ENCODE results near the gene CLDND1.

CLDND1 gene

DNA sequence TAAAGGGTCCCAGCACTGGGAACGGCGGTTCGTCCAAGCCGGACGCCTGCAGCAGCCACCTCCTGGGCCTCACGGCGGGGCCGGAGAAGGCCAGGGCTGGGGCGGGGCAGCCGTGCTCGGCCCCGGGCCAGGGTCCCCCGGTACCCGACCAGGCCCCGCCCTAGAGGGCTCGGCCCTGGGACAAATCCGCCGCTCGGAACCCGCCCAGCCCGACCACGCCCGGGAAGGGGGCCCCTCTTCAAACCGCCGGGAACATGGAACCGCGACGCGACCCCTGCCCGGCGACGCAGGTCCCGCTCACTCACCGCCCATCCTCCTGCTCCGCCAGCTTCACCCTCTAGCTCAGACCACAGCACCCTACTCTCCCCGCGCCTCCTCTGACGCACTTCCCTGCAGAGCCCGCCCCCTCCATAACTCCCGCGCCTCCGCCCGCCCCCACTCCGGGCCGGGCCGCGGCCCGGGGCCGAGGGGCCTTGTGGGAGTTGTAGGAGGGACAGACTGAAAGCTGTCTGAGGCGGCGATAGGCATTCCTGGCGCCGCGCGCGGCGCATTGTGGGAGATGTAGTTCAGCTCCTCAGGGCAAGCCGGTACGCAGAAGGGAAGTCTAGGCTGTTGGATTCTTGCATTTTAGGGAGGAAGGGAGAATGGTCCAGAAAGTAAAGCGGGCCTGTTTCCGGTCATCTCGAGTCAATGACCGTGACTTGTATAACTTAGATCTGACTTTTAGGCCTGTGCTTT lies at the start of gene CLDND1:
Gene CLDND1, minus strand, starts transcription at position 359 of the 738 bp plus-strand sequence. CDS start 1,478 bp downstream, outside the sequence.
- peak within 1 kb of the TSS; percentile 92 for H3K27ac ChIP-seq (ENCODE audit: low read depth, low read length)
- H3K4me1 ChIP-seq (ENCODE audit: control insufficient read depth in 1 of 2, insufficient read depth in 2 of 2, low read length in 2 of 2), result peaks cover 17 to 27% of the 10 kb centered on the region in 2 donors
- H3K9ac ChIP-seq (ENCODE audit: low read depth in 1 of 2, low read length in 2 of 2), result peak within 1 kb of the TSS; percentile 67 to 94
- peak within 1 kb of the TSS; percentile 76 to 98 for H3K4me3 ChIP-seq (ENCODE audit: low read depth in 1 of 2, low read length in 2 of 2)
- no peaks in the 10 kb centered on the region for H3K27me3 ChIP-seq (ENCODE audit: control insufficient read depth in 1 of 2, insufficient read depth in 2 of 2, low read length in 2 of 2)
- H3K36me3 ChIP-seq (ENCODE audit: control insufficient read depth in 1 of 2, insufficient read depth in 2 of 2, low read length in 2 of 2), result peaks cover 3 to 25% of the 10 kb centered on the region in 2 donors
- no peaks in the 10 kb centered on the region for H3K9me3 ChIP-seq (ENCODE audit: control insufficient read depth in 1 of 2, low read length in 2 of 2)

- no peak overlapping the region for H3K9ac ChIP-seq (ENCODE audit: low read depth in 1 of 2, low read length in 2 of 2)
- H3K4me3 ChIP-seq (ENCODE audit: low read depth in 1 of 2, low read length in 2 of 2), result no peak overlapping the region
- no peak overlapping the region for H3K27ac ChIP-seq (ENCODE audit: low read depth, low read length)
- no peaks in the 10 kb centered on the region for H3K4me1 ChIP-seq (ENCODE audit: control insufficient read depth in 1 of 2, insufficient read depth in 2 of 2, low read length in 2 of 2)
- H3K9me3 ChIP-seq (ENCODE audit: control insufficient read depth in 1 of 2, low read length in 2 of 2), result no peaks in the 10 kb centered on the region
- no peaks in the 10 kb centered on the region for H3K36me3 ChIP-seq (ENCODE audit: control insufficient read depth in 1 of 2, insufficient read depth in 2 of 2, low read length in 2 of 2)
- no peaks in the 10 kb centered on the region for H3K27me3 ChIP-seq (ENCODE audit: control insufficient read depth in 1 of 2, insufficient read depth in 2 of 2, low read length in 2 of 2)
Observed at GRCh38 chr3:98568402-98568801, 45.7 kb upstream of the CLDND1 start.

DNA sequence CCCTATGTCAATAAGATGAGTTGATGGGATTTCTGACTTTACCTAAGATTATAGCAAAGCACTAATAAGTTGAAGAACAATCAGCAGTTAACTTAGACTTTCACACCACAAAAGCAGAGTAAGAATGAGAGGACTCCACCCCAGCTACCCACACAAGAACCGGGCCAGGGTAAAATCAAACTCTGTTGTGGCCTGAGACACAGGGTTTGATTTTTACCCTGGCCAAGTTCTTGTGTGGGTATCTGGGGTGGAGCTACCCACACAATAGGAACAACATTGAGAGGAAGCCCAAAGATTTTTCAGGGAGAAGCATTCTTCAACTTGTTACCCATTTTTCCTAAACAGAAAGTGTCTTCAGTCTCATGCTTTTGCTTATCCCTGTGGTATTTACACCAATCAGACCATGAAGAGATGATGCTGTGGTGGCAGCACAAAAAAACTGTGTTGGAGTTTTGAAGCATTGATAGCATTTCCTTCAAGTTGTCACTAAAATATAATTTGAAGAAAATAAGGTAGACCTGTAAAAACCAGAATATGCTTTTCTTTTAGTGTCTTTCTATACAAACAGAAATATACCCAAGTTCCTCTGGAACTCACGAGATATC lies 45.1 kb upstream of the CLDND1 start:
- no peak overlapping the region for H3K4me3 ChIP-seq (ENCODE audit: low read depth in 1 of 2, low read length in 2 of 2)
- no peaks in the 10 kb centered on the region for H3K9me3 ChIP-seq (ENCODE audit: control insufficient read depth in 1 of 2, low read length in 2 of 2)
- H3K9ac ChIP-seq (ENCODE audit: low read depth in 1 of 2, low read length in 2 of 2), result no peak overlapping the region
- H3K4me1 ChIP-seq (ENCODE audit: control insufficient read depth in 1 of 2, insufficient read depth in 2 of 2, low read length in 2 of 2), result no peaks in the 10 kb centered on the region
- H3K27me3 ChIP-seq (ENCODE audit: control insufficient read depth in 1 of 2, insufficient read depth in 2 of 2, low read length in 2 of 2), result no peaks in the 10 kb centered on the region
- H3K27ac ChIP-seq (ENCODE audit: low read depth, low read length), result no peak overlapping the region
- no peaks in the 10 kb centered on the region for H3K36me3 ChIP-seq (ENCODE audit: control insufficient read depth in 1 of 2, insufficient read depth in 2 of 2, low read length in 2 of 2)

DNA sequence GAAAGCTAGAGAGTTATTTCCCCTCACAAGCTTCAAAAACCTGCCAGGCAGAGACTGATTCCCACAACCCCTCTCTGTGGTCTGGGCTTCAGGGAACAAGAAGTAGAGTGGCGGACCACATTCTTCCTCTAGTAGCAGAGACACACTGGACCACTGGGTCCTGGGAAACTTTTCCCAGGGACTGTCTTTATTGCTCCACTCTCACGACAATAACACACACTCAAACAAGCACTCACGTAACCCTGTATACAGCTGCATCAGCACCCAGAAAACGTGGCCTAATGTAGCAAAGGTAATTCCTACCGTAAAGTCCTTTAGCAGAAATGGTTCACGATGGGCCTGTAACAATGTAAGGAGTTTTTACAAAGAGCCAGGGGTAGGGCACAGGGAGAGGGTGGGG lies 43.1 kb upstream of the CLDND1 start:
- no peak overlapping the region for H3K4me3 ChIP-seq (ENCODE audit: low read depth in 1 of 2, low read length in 2 of 2)
- H3K4me1 ChIP-seq (ENCODE audit: control insufficient read depth in 1 of 2, insufficient read depth in 2 of 2, low read length in 2 of 2), result peaks cover 0 to 3% of the 10 kb centered on the region in 2 donors
- no peaks in the 10 kb centered on the region for H3K36me3 ChIP-seq (ENCODE audit: control insufficient read depth in 1 of 2, insufficient read depth in 2 of 2, low read length in 2 of 2)
- no peaks in the 10 kb centered on the region for H3K27me3 ChIP-seq (ENCODE audit: control insufficient read depth in 1 of 2, insufficient read depth in 2 of 2, low read length in 2 of 2)
- no peak overlapping the region for H3K27ac ChIP-seq (ENCODE audit: low read depth, low read length)
- H3K9ac ChIP-seq (ENCODE audit: low read depth in 1 of 2, low read length in 2 of 2), result no peak overlapping the region
- no peaks in the 10 kb centered on the region for H3K9me3 ChIP-seq (ENCODE audit: control insufficient read depth in 1 of 2, low read length in 2 of 2)

DNA sequence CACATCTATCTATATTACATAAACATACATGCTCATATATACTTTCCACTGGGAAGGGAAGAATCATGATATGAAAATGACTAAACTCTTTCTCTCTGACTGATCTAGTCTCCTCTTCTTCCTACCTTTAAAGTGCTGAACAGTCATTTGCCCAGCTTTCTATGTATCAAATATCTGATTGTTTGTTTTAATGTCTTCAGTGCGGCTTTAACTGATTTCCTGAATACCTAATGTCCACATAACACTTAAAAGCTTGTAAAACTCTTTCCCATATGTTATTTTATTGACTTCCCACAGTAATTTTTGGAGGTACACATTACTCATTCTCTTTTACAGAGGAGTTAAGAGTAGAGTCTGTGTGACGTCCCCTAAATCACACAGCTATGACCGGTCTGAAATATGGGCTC lies 42.5 kb upstream of the CLDND1 start:
- peaks cover 0 to 3% of the 10 kb centered on the region in 2 donors for H3K4me1 ChIP-seq (ENCODE audit: control insufficient read depth in 1 of 2, insufficient read depth in 2 of 2, low read length in 2 of 2)
- no peak overlapping the region for H3K9ac ChIP-seq (ENCODE audit: low read depth in 1 of 2, low read length in 2 of 2)
- H3K4me3 ChIP-seq (ENCODE audit: low read depth in 1 of 2, low read length in 2 of 2), result no peak overlapping the region
- no peaks in the 10 kb centered on the region for H3K36me3 ChIP-seq (ENCODE audit: control insufficient read depth in 1 of 2, insufficient read depth in 2 of 2, low read length in 2 of 2)
- H3K27me3 ChIP-seq (ENCODE audit: control insufficient read depth in 1 of 2, insufficient read depth in 2 of 2, low read length in 2 of 2), result no peaks in the 10 kb centered on the region
- no peak overlapping the region for H3K27ac ChIP-seq (ENCODE audit: low read depth, low read length)
- H3K9me3 ChIP-seq (ENCODE audit: control insufficient read depth in 1 of 2, low read length in 2 of 2), result no peaks in the 10 kb centered on the region

- Histone ChIP-seq H3K27ac (ENCODE audit: low read depth, low read length) (no peak overlapping the region), H3K4me3 (ENCODE audit: low read depth in 1 of 2, low read length in 2 of 2) (no peak overlapping the region), H3K36me3 (ENCODE audit: control insufficient read depth in 1 of 2, insufficient read depth in 2 of 2, low read length in 2 of 2) (no peaks in the 10 kb centered on the region), H3K9ac (ENCODE audit: low read depth in 1 of 2, low read length in 2 of 2) (no peak overlapping the region), H3K27me3 (ENCODE audit: control insufficient read depth in 1 of 2, insufficient read depth in 2 of 2, low read length in 2 of 2) (no peaks in the 10 kb centered on the region), H3K4me1 (ENCODE audit: control insufficient read depth in 1 of 2, insufficient read depth in 2 of 2, low read length in 2 of 2) (peaks cover 0 to 3% of the 10 kb centered on the region in 2 donors), H3K9me3 (ENCODE audit: control insufficient read depth in 1 of 2, low read length in 2 of 2) (no peaks in the 10 kb centered on the region)
Observed at GRCh38 chr3:98564282-98565005, 41.7 kb upstream of the CLDND1 start.

DNA sequence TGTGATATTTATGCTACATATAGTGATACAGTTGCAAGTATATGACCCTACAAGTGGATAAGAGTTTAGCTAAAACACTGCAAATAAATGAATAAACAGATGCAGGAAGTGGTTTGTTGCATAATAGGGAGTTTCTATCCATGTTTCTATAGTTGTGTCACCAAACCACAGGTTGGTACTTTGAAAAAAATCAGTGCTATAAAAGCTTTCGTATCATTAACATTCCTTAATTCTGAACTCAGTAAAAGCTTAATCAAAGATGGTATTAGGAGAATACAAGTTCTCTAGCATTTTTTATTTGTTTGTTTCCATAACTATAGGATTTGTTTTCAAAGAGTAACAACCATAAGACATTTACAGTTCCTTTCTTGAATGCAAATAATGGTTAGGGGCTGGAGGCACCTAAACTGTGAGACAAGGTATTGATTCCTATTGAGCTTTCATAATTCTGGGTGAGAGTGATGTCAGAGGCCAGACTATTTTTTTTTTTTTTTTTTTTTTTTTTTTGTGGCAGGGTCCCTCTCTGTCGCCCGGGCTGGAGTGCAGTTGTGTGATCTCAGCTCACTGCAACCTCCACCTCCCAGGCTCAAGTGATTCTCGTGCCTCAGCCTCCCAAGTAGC lies 41.1 kb upstream of the CLDND1 start:
- H3K4me1 ChIP-seq (ENCODE audit: control insufficient read depth in 1 of 2, insufficient read depth in 2 of 2, low read length in 2 of 2), result peaks cover 0 to 3% of the 10 kb centered on the region in 2 donors
- no peaks in the 10 kb centered on the region for H3K27me3 ChIP-seq (ENCODE audit: control insufficient read depth in 1 of 2, insufficient read depth in 2 of 2, low read length in 2 of 2)
- no peak overlapping the region for H3K27ac ChIP-seq (ENCODE audit: low read depth, low read length)
- no peaks in the 10 kb centered on the region for H3K36me3 ChIP-seq (ENCODE audit: control insufficient read depth in 1 of 2, insufficient read depth in 2 of 2, low read length in 2 of 2)
- no peak overlapping the region for H3K9ac ChIP-seq (ENCODE audit: low read depth in 1 of 2, low read length in 2 of 2)
- no peaks in the 10 kb centered on the region for H3K9me3 ChIP-seq (ENCODE audit: control insufficient read depth in 1 of 2, low read length in 2 of 2)
- H3K4me3 ChIP-seq (ENCODE audit: low read depth in 1 of 2, low read length in 2 of 2), result no peak overlapping the region

- no peaks in the 10 kb centered on the region for H3K36me3 ChIP-seq (ENCODE audit: control insufficient read depth in 1 of 2, insufficient read depth in 2 of 2, low read length in 2 of 2)
- H3K27me3 ChIP-seq (ENCODE audit: control insufficient read depth in 1 of 2, insufficient read depth in 2 of 2, low read length in 2 of 2), result no peaks in the 10 kb centered on the region
- no peak overlapping the region for H3K9ac ChIP-seq (ENCODE audit: low read depth in 1 of 2, low read length in 2 of 2)
- peaks cover 0 to 3% of the 10 kb centered on the region in 2 donors for H3K4me1 ChIP-seq (ENCODE audit: control insufficient read depth in 1 of 2, insufficient read depth in 2 of 2, low read length in 2 of 2)
- H3K4me3 ChIP-seq (ENCODE audit: low read depth in 1 of 2, low read length in 2 of 2), result no peak overlapping the region
- H3K9me3 ChIP-seq (ENCODE audit: control insufficient read depth in 1 of 2, low read length in 2 of 2), result no peaks in the 10 kb centered on the region
- H3K27ac ChIP-seq (ENCODE audit: low read depth, low read length), result no peak overlapping the region
Observed at GRCh38 chr3:98561727-98562521, 39.2 kb upstream of the CLDND1 start.

- Histone ChIP-seq H3K27me3 (ENCODE audit: control insufficient read depth in 1 of 2, insufficient read depth in 2 of 2, low read length in 2 of 2) (no peaks in the 10 kb centered on the region), H3K9ac (ENCODE audit: low read depth in 1 of 2, low read length in 2 of 2) (no peak overlapping the region), H3K27ac (ENCODE audit: low read depth, low read length) (no peak overlapping the region), H3K9me3 (ENCODE audit: control insufficient read depth in 1 of 2, low read length in 2 of 2) (no peaks in the 10 kb centered on the region), H3K36me3 (ENCODE audit: control insufficient read depth in 1 of 2, insufficient read depth in 2 of 2, low read length in 2 of 2) (no peaks in the 10 kb centered on the region), H3K4me1 (ENCODE audit: control insufficient read depth in 1 of 2, insufficient read depth in 2 of 2, low read length in 2 of 2) (peaks cover 0 to 3% of the 10 kb centered on the region in 2 donors), H3K4me3 (ENCODE audit: low read depth in 1 of 2, low read length in 2 of 2) (no peak overlapping the region)
Observed at GRCh38 chr3:98560911-98561310, 38.2 kb upstream of the CLDND1 start.

Measured in duodenal mucosa (tissue), 2 donors.